ENCODE measurements around the gene FXYD5. TPM values are rescaled to one million over a fixed set of nuclear protein-coding genes. Genes with fewer than 3 reads are reported as not detected.

Gene FXYD5
- total and polyA plus RNA-seq, 4 donors = 2.2 to 22.0 (median 7.3) TPM

- TF ChIP-seq REST (IDR thresholded peaks at IDR 0.05) (peak; percentile 90), YY1 (IDR thresholded peaks at IDR 0.05) (peak; percentile 92), JUND (IDR thresholded peaks at IDR 0.05) (peak in 1 of 2 donors; percentile 67), MAX (IDR thresholded peaks at IDR 0.05) (peak; percentile 92), SP1 (IDR thresholded peaks at IDR 0.05) (peak; percentile 96)
These were observed 17.4 kb upstream of the FXYD5 start (continued) for GRCh38 chr19:35136977-35137702.

- 23% methylated on average over 18 of the region's 18 CpGs for WGBS
- peak; percentile 68 for DNase-seq (ENCODE audit: low spot score)
- peak within 1 kb of the TSS; percentile 97 to 99 for H3K27ac ChIP-seq (ENCODE audit: low read depth in 1 of 2, low read length in 2 of 2)
- no peak for TF ChIP-seq MAX (IDR thresholded peaks at IDR 0.05)
- peak; percentile 37 for TF ChIP-seq REST (IDR thresholded peaks at IDR 0.05)
- peak; percentile 81 to 92 for TF ChIP-seq RXRA (IDR thresholded peaks at IDR 0.05)
- no peak for TF ChIP-seq YY1 (IDR thresholded peaks at IDR 0.05)
- TF ChIP-seq SP1 (IDR thresholded peaks at IDR 0.05) = peak; percentile 82
- TF ChIP-seq TAF1 (conservative IDR thresholded peaks at IDR 0.05) = peak; percentile 36
- peak; percentile 78 for TF ChIP-seq NR2F2 (IDR thresholded peaks at IDR 0.05)
- TF ChIP-seq HNF4A (conservative IDR thresholded peaks at IDR 0.05) = peak; percentile 77 to 90
- no peak for TF ChIP-seq CTCF (IDR thresholded peaks at IDR 0.05; ENCODE audit: low read depth, low read length, missing input control)
- peak; percentile 56 for TF ChIP-seq HNF4G (IDR thresholded peaks at IDR 0.05)
- H3K9me3 ChIP-seq (ENCODE audit: control insufficient read depth in 4 of 4, low read length in 3 of 4) = no peaks in the 10 kb centered on the region
- peaks cover 18 to 54% (median 39%) of the 10 kb centered on the region in 4 donors for H3K4me1 ChIP-seq (ENCODE audit: control insufficient read depth in 4 of 4, insufficient read depth in 4 of 4, low read length in 3 of 4)
- H3K27me3 ChIP-seq (ENCODE audit: control insufficient read depth in 4 of 4, insufficient read depth in 4 of 4, low read length in 3 of 4) = no peaks in the 10 kb centered on the region
- H3K4me3 ChIP-seq (ENCODE audit: low read depth in 1 of 3, low read length in 3 of 3) = peak within 1 kb of the TSS; percentile 21 to 68 (median 51)
- no peaks in the 10 kb centered on the region for H3K36me3 ChIP-seq (ENCODE audit: control insufficient read depth in 4 of 4, insufficient read depth in 3 of 4, low read depth in 1 of 4, low read length in 3 of 4)
- H3K9ac ChIP-seq (ENCODE audit: low read depth in 1 of 2, low read length in 2 of 2) = peak within 1 kb of the TSS; percentile 78 to 79
These were observed 16.1 kb upstream of the FXYD5 start, which contains the start of gene FXYD1 for GRCh38 chr19:35138305-35138892. FXYD1 (plus strand) TSS chr19:35138824; CDS start chr19:35140080, 1,256 bp downstream.

Data from liver (tissue), 9 donors.